HL-60/S4 treated with retinoic acid at 250 ng/mL for 4 days and 3 days (cell line): Measurements from ENCODE around the gene SOWAHC.

Experiments
- in situ Hi-C: fragments of 300-500 bp; cut with MboI; formaldehyde crosslinking; loops from 2 replicates; pipeline ENCODE4 v1.7.0; 2022; ENCODE audit warnings: low sequenced_read_pairs

SOWAHC gene

DNA sequence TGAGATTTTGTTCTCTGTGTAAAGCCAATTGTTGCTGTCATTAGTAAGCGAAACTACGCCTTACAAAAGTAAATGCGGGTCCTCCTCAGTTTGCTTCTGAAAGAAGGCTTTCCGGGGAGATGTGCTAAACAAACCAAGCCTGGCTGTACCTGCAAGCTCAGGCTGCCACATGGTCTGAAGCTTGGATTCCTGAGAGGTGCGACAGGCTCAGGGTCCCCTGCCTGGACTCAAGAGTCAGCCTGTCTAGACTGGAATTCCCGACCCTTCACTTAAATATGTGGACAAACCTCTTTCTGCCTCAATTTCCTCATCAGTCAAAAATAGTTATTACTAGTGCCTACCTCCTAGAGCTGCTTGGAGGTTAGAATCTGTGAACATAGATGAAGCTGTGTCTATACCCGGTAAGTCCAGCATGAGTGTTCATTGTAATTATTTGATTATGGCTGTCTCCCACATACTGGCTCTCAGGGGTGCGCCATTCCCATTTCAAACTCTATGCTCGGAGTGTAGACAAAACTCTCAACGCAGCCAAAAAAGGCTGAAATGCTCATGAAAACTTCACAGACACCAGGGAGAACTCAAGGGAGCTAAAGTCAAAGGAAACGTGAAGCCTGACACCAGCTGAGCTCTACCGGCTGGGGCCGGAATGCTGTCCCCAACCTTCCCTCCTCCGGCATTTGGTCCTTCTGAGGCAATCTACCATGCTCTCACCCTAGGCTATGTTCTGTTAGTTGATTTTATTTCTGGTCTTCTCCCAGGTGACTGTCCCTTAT is 31.4 kb downstream of the SOWAHC start:
- in situ Hi-C loops: no loop called here

DNA sequence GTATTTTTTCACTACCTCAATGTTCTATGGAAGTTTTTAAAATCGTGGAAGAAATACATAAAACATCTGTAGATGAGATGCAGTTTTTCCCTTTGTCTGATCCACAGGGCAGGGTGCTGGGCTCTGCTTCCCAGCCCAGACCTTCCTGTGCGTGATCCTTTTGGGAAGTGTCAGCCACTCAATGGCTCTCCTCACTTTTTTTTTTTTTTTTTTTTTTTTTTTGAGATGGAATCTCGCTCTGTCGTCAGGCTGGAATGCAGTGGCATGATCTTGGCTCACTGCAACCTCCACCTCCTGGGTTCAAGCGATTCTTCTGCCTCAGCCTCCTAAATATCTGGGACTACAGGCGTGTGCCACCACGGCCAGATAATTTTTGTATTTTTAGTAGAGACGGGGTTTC is 32.8 kb downstream of the SOWAHC start:
- in situ Hi-C loops: no loop called here

DNA sequence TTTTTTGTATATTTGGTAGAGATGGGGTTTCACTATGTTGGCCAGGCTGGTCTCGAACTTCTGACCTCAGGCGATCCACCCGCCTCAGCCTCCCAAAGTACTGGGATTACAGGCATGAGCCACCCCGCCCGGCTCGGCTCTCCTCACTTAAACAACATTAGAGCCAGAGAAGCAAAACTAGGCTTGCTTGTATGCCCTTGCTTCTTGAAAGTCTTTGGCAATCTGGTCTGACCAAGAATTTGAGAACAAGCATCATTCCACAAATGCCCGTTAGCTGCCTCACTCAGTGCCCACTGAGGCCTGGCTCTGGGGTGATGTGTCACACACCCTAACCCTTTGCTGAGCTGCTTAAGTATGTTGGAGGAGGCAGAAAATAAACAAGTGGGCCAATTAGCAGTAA is 33.5 kb downstream of the SOWAHC start:
- in situ Hi-C loops: no loop called here

DNA sequence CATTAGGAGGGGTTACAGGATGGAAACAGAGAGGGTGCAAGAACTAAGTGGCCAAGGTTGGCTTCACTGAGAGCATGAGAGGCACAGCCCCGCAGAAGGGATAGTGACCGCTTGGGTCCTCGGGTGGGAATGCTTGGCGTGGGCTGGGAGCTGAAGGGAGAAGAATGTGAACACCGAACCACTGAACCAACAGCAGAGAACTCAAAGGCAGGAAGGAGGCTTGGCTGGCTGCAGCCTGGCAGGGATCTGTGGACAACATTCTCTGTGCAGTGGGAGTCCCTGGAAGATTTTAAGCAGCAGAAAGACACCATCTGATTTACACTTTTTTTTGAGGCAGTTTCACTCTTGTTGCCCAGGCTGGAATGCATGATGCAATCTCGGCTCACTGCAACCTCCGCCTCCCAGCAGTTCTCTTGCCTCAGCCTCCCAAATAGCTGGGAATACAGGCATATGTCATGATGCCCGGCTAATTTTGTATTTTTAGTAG is 33.9 kb downstream of the SOWAHC start:
- in situ Hi-C loops: no loop called here

DNA sequence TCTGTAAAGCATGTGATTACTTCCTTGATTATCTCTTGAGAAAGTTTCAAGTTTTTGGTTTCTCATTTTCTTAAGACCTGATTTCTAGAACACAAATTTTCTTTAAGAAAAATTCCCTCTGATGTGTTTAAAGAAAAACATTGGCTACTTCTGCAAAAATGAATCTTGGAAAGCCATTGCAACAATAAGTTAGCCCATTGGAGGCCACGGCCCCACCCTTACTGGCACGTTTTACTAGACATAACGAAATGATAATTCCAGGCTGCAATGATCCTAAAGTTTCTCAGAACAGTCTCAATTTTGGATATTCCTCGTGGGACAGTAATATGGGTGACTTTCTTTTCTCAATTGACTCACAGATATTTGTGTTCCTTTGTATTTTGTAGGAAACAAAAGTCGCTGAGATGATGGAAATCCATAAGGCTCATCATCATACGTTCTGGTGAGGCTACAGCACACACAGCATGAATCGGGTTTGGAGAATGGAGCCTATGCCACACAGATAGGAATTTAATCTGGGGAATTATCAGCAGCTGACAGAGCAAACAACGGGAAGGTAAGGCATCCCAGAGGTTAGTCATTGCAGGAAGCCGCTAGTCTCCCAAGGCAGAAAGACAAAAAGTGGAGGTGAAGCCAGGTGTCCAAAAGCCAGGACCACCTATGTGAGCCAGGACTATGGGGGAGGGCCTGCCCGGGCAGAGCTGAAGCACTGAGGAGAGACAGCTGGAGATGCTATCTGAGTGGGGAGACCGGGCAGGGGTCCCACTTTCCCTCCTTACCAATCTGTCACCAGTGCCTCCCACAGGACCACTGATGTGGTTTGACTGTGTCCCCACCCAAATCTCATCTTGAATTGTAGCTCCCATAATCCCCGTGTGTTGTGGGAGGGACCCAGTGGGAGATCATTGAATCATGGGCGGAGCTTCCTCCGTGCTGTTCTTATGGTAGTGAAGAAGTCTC is 35.9 kb downstream of the SOWAHC start:
- in situ Hi-C loops: no loop called here

DNA sequence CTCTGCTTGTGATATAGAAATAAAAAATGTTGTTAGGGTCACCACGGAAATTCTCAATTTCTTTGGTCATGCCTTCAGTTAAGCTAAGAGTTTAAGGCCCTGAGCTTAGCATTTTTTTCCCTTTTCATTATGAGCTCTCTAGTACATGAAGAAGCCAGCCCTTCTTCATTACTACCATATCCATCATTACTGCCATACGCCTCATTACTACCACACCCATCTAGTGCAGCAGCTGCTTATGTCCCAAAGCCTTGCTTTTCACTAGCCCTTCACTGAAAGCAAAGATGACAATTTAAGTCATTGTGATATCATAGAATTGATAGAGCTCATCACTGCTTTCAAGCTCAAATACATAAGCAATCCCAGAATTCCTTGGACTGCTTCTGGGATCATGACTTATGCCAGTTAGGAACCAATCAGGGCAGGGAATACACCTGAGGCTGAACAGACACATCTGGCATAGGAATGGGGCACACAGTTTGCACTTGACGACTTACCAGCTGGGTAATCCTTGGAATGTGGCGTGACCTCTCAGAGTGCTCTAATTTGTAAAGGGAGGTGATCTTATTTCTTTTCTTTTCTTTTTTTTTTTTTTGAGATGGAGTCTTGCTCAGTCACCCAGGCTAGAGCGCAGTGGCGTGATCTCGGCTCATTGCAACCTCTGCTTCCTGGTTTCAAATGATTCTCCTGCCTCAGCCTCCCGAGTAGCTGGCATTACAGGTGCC is 40.3 kb downstream of the SOWAHC start:
- in situ Hi-C loops: no loop called here

DNA sequence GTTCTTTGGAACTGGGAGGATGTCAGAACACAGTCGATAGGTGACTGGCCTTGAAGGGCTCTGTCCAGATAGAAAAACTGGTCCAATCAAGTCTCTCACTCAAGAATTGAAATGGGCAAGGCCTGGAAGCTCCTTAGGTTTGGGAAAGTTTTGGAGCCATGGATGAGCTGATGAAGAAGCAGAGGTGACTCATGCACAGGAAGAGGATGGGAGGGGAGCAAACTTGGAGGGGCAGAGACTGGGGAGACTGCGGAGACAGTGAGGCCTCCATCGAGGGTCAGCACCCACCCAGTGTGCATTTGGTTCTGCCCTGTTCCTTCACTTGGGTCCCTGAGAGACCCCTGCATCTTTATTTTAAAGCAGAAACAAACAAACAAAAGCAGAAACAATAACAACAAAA is 41.1 kb downstream of the SOWAHC start:
- in situ Hi-C loops: no loop called here

DNA sequence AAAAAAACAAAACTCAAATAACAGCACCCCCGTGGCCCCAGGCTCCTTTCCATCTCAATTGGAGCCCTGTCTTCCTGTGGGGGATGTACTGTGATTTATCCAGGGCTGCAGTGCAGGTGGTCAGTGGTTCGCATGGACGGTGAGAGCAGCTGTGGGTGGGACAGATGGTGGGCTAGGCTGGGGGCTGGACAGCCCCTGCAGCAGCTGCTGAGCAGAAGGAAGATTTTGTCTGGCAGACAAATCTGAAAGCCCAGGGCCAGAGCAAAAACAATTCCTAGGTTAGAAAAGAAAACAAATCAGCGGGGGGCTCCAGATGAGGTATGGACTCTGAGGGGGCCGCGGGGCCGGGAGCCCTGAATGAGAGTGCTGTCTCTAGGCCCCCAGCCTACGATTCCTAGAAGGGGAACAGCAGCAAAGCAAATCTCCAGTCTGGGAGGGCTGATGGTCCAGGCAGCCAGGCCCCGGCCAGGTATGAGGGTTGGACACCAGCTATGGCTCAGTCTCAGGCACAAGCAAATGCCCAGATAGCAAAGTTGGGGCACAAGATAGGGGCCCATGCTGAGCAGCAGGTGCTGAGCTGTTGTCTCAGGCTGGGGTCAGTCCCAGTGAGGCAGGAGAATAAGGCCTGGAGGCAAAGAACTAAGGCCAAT is 45.4 kb downstream of the SOWAHC start:
- in situ Hi-C loops: no loop called here

DNA sequence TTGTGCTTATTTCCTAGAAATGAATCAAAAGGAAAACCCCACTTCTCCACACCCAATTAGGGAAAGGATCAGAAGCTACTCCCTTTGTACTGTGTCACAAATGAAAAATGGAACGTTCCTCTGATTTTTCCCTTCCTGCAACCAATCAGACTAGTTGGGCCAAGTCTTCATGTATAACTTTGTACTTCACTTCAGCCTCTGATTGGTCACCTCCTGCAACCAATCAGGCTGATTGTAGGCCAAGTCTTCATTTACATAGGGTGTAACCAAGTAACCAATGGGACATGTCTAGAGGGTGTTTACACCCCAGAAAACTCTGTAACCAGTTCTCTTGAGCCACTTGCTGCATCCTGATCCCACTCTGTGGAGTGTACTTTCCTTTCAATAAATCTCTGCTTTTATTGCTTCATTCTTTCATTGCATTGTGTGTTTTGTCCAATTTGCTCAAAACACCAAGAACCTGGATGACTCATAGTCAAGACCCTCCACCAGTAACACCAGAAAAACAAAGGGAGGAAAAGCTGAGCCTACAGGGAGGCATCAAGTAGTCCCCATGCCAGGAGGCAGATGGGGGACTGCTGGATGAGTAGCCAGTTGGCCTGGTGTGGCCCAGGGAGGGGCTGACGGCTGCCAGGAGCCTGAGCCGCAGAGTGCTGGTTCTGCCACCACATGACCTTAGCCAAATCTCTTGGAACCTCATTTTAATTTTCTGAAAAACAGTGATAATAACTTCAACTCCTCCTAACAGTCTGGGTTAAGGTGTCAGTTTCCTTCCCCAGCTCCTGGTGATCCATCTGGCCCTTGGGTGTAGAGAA is 46.1 kb downstream of the SOWAHC start:
- in situ Hi-C loops: no loop called here

DNA sequence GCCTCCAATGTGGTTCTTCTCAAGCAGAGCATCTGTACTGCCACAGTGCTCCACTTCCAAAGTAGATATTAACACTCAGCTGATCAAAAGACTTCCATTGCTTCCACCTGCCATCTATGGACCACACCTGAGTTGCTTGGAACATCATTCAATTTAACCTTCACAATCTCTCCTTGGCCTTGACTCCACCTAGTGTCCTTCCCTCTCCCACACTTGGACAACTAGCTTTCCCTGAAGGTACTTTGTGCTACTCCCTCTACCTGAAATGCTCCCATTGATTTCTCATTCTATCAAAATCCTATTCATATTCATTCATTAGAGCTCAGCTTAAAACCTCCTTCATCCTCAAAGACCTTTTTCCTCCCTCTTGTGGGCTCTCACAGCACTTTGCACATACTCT is 48.7 kb downstream of the SOWAHC start:
- in situ Hi-C loops: no loop called here

DNA sequence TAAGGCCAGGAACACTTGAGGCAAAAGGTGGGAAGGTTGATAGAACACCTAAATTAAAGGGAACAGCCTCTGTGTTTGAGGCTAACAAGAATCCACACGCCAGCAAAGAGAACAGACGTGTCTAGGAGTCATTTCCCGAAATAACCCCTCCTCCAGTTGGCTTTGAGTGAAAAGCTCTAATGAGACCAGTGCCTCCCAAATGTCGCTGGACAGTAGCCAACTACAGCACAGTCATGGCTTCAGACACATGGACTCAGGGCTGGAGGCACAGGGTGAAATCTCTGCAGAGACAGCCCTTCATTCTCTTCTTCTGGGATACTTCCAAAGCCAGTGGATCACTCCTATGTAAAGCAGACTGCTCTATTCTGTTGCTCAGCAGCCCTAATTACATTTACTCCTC is 49.6 kb downstream of the SOWAHC start:
- in situ Hi-C loops: no loop called here

DNA sequence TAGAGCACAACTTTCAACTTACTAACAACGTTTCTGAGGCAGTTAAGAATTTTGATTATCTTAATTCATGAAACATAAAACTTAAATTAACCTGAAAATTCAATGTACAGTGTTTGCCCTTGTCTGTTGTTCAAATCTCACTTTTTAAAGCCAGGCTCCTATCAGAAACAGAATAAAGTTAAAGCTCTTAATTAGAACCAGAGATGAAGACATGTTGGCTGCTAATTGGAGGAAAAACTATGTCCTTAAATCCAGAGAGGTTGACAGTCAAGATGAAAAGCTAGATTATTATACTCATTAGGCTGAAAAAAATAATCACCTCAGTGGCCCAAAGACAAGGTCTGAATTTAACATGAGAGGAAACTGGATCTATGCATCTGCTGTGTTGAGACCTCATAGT is 52.3 kb downstream of the SOWAHC start:
- in situ Hi-C loops: no loop called here
